Amniotic epithelial cell (primary cell): Measurements from ENCODE around the gene ALDH1L1.

ENCODE experiments used
- DNase-seq: peaks from one replicate; pipeline ENCODE4 v3.0.0-alpha.2; 2010; ENCODE audit warnings: low read depth

The ALDH1L1 gene

GRCh38 chr3:126134219-126134975 lies 46.0 kb downstream of the ALDH1L1 start:
- peak; percentile 16 for DNase-seq

- DNase-seq = no peak
Measured at GRCh38 chr3:126133606-126134005, 46.8 kb downstream of the ALDH1L1 start.

DNA sequence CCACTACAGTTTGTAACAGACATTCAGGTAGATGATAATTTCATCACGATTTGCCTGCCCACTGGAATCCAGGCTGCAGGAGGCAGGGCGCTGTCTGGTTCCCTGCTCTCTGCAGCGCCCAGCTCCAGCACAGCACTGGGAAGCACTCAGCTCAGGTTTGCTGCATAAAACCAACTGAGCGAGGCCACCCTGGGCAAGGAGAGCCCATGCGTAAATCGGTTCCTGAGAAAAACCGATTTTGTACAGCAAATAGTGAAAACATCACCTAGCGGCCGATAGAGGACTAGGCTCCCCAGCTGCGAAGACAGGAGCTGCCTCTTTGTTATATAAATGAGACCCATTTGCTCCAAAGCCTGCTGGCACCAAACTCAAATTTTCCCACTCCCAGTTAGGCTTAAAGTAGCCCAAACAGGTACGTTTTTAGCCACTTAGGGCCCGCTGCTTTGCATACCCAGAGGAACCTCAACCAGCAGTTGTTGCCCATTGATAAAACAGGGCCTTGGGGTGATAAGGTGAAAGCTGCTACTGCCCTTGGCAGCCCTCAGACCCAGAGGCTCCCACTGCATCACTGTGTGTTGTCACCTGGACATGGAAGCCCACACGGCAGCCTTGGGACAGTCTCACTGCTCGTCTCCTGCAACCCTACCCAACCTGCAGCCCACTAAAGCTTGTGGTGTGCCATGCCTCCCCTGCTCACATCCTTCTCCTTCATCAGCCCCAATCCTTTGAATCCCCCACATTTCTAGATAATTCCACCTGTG lies 47.5 kb downstream of the ALDH1L1 start:
- DNase-seq = no peak

DNA sequence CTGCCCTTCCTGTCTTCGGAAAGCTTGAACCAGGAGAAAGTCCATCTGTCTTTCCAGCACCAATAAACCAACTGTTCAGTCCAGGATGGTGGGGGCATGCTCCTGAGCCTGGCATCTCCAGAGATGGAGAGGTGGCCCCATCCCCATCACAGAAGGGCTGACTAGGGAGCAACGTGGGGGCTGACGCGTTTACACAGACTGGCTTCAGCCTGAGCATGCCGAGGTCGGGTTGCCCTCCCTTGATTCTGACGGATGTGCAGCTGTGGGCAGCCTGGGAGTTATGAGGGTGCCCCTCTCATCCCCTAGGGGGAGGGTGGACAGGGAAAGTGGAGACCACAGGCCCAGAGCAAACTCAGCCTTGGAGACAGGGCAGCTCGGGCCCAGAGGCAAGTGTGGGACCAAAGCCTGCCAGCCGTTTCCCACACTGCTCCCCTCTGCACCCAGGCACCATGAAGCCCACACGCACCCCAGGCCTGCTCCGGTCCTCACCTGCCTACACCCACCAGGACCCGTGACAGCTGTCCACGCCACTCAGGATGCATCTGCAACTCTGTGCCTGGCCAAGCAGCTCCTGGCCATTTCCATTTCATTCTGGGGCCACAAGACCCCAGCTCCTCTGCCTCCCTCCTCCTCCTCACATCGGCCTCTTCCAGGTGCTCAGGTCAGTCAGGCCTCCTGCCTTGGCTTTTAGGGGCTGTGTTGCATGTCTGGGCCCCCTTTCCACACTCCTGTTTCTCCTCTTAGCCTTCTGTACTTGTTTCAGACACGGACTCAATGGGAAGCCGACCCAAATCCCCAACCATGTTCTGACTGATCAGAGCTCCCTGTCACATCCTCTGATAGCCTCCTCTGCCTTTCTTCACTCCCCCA lies 48.3 kb downstream of the ALDH1L1 start:
- DNase-seq = no peak

- no peak for DNase-seq
Measured at GRCh38 chr3:126130981-126131745, 49.2 kb downstream of the ALDH1L1 start.

GRCh38 chr3:126130081-126130855 lies 50.1 kb downstream of the ALDH1L1 start:
- DNase-seq = no peak

GRCh38 chr3:126129398-126129891 lies 50.9 kb downstream of the ALDH1L1 start:
- DNase-seq = no peak

- DNase-seq = no peak
Measured at GRCh38 chr3:126128504-126129397, 51.6 kb downstream of the ALDH1L1 start.

DNA sequence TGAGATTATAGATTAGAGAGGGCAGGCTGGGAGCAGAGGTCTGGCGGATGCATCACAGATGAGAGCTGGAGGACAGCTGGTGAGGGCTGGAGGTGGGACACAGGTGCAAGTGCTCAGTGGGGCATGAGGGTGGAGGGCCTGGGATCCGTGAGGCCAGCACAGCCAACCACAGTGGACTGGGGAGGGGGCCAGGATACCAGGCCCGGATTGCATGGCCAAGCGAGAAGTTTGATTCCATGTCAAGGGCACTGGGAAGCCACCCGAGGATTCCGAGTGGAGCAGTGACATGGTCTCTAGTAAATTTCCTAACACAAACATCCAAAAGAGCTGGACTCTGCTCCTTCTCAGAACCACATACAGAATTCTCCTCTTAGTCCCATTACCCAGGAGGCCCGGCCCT lies 52.5 kb downstream of the ALDH1L1 start:
- no peak for DNase-seq

DNA sequence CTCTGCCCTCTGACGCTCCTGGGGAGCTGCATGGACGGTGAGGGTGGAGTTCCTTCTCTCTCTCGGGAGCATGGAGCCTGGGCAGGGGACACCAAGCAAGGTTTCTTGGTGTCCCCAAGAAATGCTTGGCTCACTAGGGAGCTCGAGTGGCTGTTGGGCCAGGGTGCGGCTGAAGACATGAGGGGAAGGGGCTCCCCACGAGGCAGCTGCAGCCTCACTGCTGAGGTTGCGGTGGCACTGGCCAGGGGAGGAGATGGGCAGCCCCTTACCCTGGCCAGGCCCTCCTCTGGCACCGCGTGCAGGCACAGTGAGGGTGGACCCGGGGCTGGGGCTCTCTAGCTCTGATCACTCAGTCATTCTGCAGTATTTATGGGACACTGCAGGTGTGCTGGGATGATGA lies 52.9 kb downstream of the ALDH1L1 start:
- DNase-seq = no peak

GRCh38 chr3:126126811-126127431 lies 53.5 kb downstream of the ALDH1L1 start:
- no peak for DNase-seq

DNA sequence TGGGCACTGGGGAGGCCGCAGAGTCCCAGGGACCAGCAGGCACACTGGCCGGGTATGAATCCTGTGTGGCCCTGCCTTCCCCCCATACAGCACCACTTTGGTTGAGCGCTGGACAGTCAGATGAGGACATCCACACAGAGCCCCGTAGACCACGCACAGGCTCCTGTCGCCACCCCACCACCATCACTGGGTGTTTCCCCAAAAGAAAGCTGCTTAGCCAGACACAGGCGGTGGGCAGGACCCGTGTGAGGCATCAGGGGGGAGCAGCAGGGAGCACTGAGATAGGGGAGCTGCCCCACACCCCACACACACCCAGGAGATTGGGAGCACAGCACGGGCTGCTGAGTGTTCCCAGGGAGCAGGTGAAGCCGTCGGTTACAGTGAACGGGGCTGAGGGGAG lies 54.1 kb downstream of the ALDH1L1 start:
- DNase-seq = no peak

DNA sequence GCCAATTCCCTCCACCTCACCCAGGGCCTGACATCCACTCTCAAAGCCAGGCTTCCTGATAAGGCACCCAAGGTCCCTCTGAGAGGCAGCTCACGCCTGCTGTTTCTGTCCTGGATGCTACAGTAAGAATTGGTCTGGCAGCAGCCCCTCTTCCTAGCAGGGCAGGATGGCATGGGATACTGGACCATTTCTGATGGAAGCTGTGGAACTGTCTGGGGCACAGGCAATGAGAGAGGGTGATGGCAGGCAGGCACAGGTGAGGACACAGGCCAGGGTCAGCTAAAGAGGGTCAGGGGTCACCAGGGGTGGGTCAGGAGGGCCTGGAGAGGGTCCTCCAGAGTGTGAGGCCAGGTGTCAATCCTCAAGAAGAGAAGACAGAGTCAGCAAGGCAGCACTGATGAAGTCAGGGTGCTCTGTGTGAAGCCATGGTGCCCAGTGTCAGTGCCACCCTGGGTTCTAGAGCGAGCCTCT lies 54.6 kb downstream of the ALDH1L1 start:
- no peak for DNase-seq

DNA sequence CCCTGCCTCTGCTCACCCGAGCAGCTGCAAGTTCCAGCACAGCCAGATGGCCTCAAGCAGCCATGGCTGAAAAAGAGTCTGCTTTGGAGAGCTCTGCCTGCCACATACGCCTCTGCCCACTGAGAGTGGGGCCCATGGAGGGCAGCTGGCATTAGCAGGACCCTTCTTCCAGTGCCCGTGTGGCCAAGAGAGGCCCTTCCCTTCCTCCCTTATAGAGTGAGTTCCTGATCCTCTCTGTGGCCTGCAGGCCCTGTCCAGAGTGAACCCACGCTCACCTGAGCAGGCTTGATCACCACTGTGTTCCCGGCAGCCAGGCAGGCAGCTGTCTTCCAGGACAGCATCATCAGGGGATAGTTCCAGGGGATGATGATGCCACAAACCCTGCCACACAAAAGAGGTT lies 55.0 kb downstream of the ALDH1L1 start:
- no peak for DNase-seq

- DNase-seq = no peak
Measured at GRCh38 chr3:126124896-126125295, 55.5 kb downstream of the ALDH1L1 start.

DNA sequence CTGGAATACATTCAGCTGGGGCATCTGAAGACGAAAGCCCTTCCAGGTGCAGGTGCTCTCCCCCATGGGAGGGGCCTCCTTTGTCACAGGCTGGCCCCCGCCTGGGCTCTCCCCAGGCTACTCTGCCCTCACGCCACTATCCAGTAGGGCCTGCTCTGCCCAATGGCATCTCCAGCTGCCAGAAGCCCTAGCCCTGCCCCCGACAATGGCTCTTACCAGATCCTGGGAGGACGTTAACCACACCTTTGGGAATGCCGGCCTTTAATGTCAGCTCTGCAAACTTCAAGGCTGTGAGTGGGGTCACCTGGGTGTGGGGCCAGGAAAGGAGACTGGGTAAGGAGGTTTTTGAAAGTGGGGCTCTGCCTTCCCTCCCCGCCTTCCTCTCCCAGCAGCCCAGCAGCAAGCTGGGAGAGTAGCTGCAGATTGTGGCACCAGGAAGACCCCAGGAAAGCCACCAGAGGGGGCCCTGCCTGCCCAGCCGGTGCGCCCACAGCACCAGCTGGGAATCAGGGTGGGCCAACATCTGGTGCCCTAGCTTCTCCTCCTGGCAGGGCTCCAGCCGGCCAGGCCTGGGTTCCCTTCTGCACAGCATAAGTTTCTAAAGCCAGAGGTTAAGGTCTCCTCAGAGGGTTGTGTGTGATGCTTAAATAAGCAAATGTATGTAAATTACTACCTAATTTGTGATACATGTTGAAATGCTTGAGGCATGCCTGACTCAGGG lies 56.1 kb downstream of the ALDH1L1 start:
- DNase-seq = no peak

- DNase-seq = no peak
Measured at GRCh38 chr3:126121632-126122031, 58.8 kb downstream of the ALDH1L1 start.

GRCh38 chr3:126121074-126121473 lies 59.3 kb downstream of the ALDH1L1 start:
- no peak for DNase-seq

DNA sequence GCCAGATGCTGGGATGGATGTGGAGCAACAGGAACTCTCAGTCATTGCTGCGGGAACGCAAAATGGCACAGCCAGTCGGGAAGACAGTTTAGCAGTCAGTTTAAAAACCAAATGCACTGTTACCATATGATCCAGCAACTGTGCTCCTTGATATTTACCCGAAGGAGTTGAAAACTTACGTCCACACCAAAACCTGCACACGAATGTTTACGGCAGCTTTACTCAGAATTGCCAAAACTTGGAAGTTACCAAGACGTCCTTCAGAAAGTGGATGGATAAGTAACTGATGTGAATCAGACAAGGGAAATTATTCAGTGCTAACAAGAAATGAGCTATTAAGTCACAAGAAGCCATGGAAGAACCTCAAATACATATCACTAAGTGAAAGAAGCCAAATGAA lies 60.4 kb downstream of the ALDH1L1 start:
- DNase-seq = no peak
